Hematopoietic multipotent progenitor cell (in vitro differentiated cells): ENCODE data around the gene GALNT9. TPM values are rescaled to one million over a fixed set of nuclear protein-coding genes. Genes with fewer than 3 reads are reported as not detected.
A peak's percentile ranks its signal among the peaks of the same experiment; 100 is the strongest.
"Not testable (repeated sequence)": the region's sequence is repeated elsewhere in the genome, so short reads cannot be mapped to it uniquely, and the experiment has no call there.

ENCODE experiments used
- DNase-seq, 3 donors: peaks; one replicate each; pipeline ENCODE4 v3.0.0-alpha.2; 2011 to 2015; ENCODE audit warnings: low read depth in 2 of 3, low spot score in 2 of 3
- total RNA-seq: library from RNA; depleted of rRNA; stranded (reverse); fragments of >200 nt; gene quantifications from one replicate; pipeline ENCODE4 v1.2.3, GENCODE V29; 2012

Gene GALNT9
- total RNA-seq, 1 donor, result not detected

GRCh38 chr12:132204063-132204792 is 125.2 kb downstream of the GALNT9 start:
- no peak for DNase-seq

DNA sequence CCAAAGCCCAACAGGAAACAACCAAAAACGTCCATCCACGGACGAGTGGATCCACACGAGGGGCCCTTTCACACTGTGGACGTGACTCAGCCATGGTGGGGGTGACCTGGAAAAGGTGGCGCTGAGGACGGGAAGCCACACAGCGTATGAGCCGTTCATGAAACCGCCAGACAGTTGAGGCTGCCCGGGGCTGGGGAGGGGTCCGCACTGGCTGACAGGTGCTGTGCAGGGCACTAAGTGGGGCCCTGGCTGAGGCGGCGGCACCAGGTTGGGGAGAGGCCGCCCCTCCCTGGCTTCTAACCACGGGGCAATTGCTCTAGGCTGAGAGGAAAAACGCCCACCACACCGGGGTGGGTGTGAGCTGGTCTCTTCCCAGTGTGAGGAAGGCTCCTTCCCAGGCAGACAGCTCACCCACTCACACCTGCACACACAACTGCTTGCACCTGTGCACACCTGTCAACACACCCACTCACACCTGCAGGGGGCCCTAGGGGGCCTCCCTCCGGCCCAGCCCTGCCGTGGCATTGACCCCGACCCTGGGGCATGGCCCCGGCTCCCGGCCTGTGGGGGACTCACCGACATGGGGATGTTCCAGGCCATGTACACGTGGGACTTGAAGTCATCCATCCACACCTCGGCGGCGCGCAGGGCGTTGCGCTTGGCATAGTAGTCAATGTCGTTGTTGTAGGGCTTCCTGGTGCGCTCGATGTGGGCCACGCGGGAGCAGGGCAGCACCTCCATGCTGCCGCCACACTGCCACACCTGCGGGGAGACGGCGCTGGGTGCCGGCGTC is 126.3 kb downstream of the GALNT9 start:
- DNase-seq, result no peak

DNA sequence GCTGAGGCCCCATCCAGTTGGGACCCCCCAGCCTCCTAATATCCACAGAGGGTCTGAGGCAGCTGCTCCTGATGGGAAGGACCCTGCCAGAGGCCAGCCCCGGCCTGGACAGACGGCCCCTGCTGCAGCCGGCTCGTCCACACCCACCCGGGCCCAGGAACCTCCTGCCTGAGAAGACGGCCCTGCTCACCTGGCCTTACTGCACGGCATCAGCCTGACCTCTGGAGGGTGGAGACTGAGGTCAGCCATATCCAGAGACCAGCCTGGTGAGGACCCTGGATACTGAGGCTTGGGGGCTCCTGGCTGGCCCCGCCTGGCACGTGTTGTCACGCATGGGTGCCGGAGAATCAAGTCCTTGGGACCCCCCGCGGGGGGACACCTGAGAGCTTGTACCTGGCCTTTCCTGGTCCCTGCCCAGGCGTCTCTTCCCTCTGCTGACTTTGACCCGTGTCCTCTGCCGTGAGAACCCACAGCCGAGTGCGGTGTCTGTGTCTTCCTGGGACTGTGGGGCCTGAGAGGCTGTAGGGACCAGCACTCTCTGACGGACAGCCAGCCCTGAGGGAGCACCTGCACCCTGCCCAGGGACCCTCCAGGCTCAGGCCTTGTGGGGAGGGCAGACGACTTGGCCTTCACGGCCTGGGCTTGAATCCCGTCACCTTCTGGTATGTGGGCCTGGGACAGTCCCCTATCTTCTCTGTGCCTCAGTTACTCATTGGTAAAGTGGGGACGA is 127.8 kb downstream of the GALNT9 start:
- no peak for DNase-seq

GRCh38 chr12:132200800-132201199 is 128.6 kb downstream of the GALNT9 start:
- no peak for DNase-seq

- no peak for DNase-seq
Observed at GRCh38 chr12:132199526-132200319, 129.7 kb downstream of the GALNT9 start.

DNA sequence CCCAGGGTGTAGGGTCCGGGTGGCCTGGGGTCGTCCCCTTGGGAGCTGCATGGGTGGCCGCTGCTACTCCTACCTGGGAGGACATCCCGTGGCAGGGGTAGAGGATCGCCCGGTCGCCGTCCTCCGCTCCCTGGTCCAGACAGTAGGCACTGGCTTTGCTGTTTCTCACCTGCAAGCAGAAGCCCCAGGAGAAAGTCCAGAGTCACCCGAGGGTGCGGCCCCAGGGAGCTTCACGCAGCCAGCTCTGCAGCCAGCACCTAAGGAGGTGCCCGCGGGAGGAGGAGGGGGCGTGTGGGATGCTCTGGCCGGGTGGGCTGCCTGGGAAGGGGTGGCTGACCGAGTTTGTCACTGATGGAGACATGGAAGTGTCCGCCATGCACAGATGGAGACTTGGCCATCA is 130.3 kb downstream of the GALNT9 start:
- no peak for DNase-seq

DNA sequence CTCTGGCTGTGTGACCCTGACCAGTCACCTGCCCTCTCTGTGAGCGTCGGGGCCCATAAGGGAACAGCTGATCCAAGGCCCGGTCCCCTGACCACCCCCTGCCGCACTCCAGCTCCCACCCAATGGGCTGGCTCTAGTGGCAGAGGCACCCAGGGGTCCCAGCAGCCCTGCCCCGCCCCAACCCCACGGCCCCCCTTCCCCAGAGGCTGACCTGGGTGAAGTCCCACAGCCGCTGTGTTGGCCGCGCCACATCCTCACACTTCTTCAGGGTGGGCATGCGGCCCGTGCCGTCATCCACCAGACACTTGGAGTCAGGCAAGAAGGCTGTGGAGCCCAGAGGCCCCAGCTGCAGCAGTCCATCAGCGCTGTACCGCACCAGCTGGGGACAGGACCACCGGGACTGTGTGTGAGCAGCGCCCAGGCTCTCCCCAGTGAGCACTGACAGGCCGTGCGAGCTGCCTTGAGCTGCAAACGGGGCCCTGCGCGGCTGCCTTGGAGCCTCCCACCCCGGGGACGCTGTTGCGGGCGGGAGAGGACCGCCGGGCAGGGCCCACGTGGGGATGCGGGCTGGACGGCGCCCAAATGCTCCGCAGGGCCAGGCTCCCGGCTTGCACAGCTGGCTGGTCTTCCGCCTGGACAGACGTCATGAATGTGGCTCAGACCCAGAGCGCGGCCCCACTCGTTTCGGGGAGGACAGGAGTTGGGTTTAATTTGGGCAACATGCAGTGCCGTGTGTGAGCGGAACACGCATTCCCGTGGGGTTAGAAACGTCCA is 131.6 kb downstream of the GALNT9 start:
- DNase-seq, result no peak

DNA sequence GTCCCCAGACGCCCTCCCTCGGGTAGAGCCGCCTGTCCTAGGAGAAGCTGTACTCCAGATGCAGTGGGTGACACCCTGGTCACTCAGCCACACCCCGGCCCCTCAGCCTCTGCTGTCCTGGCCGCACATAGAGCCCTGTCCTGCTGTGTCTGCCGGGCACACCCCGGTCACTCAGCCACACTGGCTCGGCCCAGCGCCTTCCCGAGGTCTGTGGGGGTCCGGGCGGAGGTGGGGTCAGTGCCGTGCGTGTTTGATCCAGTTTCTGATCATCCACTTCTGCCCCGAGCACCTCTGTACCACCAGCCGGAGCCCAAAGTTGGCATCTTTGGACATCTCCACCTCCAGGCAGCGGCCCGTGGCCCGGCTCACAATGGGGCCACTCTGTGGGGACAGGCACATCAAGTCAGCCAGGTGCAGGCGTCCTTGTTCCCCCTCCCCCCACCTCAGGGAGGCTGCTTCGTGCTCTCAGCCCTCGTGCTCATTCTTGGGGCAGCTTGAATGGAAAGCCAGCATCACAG is 132.5 kb downstream of the GALNT9 start:
- no peak for DNase-seq

GRCh38 chr12:132196038-132196872 is 133.1 kb downstream of the GALNT9 start:
- no peak for DNase-seq

- DNase-seq, result not testable (repeated sequence)
Observed at GRCh38 chr12:132195242-132195641, 134.1 kb downstream of the GALNT9 start.

GRCh38 chr12:132194556-132194955 is 134.8 kb downstream of the GALNT9 start:
- no peak for DNase-seq

GRCh38 chr12:132194056-132194455 is 135.3 kb downstream of the GALNT9 start:
- no peak for DNase-seq

DNA sequence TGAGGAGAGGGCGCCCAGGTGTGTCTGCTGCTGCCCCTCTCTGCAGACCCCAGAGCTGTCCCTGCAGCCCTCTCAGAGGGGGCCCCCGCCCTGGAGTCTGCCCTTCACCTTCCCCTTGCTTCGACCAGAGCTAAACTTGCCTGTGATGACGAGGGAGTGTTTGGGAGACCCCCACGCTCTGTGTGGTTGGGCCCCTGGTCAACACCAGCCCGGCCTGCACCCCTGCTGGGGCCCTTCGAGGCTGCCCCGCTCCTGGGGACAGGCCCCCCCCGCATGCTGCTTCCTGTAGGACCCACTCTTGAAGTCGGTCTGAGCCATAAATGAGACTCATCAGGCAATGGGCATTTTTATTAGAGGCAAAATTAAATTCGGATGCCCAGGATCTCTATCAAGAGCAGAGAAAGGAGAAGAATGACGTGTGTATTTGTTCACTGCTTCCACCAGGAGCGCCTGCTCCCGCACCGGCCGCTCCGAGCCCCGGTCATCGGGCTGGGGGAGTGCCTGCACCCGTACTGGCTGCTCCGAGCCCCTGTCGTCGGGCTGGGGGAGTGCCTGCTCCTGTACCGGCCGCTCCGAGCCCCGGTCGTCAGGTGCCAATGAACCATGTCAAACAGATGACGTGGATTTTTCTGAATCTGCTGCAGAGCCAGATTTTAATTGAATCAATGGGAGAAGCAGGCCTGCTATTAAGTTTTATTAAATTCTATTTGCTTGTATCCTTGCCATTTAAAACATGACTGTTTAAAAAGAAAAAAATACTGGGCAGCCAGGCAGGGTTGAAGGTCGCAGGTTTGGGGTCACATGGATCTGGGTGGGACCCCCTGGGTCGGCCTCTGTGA is 137.5 kb downstream of the GALNT9 start:
- no peak for DNase-seq

DNA sequence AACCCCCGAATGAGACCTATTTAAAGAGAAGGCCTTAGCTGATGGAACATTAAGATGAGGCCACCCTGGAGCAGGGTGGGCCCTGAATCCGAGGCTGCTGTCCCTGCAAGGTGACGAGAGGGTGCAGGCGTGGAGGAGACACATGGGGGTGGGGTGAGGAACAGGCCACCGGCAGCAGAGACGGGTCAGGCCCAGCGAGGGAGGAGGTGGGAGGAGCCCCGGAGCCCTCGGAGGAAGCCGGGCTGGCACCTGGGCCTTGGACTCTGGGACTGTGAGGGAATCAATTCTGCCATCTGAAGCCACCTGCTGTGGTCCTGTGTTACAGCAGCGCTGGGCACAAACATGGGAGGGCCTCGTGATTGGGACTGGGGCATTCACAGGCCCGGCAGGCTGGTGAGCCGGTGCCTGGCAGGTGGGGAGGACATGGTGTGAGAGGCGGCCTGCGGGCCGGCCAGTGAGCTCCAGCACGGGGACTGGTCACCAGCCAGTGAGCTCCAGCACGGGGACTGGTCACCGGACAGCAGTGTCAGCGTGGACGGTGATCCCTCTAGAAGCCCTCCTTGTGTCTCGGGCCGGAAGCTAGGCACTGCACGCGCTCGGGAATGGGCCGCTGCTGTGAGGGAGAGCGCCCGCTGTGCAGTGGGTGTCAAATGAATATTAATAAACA is 138.4 kb downstream of the GALNT9 start:
- no peak for DNase-seq

DNA sequence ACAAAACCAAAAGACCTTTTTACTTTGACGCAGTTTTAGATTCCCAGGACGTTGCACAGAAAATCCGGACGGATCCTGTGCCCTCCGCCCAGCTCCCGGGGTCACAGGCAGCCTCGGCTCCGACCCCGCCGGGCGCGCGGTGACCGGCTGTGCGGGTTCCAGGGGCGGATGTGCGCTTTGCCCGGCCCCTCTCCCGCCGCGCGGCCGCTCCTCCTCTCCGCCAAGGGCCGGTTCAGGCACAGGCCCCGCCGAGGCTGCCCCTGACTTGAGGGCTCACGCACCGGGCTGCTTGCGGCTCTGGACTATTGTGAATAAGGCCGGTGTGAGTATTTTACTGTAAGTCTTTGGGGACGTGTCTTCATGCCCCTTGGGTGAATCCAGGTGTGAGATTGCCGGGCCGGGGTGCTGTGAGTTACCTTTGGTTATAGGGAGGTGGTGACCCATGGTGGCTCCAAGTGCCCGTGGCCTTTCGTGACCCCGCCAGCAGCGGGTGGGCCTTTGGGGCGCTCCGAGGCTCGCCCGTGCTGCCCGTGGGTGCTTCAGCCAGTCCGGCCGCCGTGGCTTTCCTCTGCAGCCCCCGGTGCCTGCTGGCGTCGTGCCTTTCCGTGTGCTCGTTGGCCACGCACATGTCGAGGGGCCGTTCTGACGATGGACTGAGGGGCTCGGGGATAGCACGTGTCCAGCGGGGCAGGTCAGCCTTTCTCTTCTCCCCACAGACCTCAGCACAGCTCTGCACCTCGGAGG is 139.2 kb downstream of the GALNT9 start:
- DNase-seq, result no peak

DNA sequence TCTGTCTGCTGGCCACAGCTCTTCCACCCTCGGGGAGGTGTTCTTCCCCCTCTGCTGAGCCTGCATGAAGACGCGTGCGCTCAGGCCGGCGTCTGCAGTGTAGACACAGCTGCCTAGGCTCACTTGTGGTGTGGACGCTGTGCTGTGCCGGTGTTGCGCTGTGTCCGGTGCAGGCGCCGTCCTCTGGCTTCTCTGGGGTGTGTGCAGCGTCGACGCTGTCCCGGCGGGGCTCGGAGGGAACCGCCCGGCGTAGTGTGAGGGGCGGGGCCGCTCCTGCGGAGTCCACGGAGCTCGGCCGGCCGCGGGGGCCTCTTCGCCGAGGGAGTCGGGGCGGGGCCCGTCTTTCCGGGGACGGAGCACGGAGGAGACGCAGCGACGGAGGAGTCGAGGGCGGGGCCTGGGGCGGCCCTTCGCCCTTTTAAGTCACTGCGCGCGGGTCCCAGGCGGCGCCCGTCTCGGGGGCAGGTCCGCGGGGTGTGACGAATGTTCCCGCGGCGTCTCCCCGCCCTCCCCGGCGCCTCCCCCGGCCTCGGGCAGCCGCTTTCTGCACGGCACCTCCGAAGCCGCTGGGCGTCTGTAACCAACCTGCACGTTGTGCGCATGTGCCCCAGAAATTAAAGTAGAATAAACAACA is 139.9 kb downstream of the GALNT9 start:
- DNase-seq, result peak; percentile 77 to 83 (median 79)
